ENCODE measurements around the gene TAMALIN.
A peak's percentile ranks its signal among the peaks of the same experiment; 100 is the strongest.
"Not testable (repeated sequence)": the region's sequence is repeated elsewhere in the genome, so short reads cannot be mapped to it uniquely, and the experiment has no call there.

Gene TAMALIN

DNA sequence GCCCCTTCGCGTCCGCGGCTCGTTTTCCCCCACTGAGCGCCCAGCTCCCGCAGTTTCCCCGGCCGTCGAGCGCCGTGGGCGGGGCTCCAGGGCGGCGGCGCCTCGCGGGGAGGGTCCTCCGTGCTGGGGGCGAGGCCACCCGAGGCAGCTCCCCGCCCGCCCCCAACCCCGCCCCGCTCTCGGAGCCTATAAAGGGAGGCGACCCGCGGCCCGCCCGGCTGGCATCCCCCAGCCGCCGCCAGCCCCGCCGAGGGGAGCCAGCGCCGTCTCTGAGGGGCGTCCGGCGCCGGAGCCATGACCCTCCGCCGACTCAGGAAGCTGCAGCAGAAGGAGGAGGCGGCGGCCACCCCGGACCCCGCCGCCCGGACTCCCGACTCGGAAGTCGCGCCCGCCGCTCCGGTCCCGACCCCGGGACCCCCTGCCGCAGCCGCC is at the start of gene TAMALIN:
Gene TAMALIN, plus strand, starts transcription at position 221 of the 432 bp plus-strand sequence. Its CDS starts 74 bp downstream, at position 295.
- DNase-seq (ENCODE audit: insufficient read length, low spot score) (no peak), FAIRE-seq (no peak)

DNA sequence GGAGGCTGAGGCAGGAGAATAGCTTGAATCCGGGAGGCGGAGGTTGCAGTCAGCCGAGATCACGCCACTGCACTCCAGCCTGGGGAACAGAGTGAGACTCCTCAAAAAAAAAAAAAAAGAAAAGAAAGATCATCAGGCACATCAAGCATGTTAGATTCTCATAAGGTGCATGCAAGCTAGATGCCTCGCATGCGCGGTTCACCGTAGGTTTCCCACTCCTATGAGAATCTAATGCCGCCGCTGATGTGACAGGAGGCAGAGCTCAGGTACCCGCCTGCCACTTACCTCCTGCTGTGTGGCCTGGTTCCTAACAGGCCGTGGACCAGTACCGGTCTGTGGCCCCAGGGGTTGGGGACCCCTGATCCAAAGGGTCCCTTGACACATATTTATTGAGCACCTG is 48.2 kb upstream of the TAMALIN start:
- FAIRE-seq (no peak), DNase-seq (ENCODE audit: insufficient read length, low spot score) (no peak)

DNA sequence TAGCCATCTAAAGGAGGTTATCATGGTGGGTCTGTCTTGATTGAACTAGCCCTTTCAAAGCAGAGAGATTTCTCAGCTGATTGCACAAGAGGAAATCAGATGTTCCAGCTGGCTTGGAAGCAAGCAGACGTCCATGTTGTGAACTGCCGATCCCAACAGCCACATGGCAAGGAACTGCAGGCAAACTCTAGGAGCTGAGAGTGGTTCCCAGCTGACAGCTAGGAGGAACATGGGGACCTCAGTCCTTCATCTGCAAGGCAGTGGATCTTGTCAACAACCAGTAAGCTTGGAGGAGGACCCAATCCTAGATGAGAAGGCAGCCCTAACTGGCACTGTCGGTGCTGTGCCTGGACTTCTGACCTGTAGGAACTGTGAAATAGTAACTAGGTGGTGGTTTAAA is 47.5 kb upstream of the TAMALIN start:
- no peak for DNase-seq (ENCODE audit: insufficient read length, low spot score)
- no peak for FAIRE-seq

DNA sequence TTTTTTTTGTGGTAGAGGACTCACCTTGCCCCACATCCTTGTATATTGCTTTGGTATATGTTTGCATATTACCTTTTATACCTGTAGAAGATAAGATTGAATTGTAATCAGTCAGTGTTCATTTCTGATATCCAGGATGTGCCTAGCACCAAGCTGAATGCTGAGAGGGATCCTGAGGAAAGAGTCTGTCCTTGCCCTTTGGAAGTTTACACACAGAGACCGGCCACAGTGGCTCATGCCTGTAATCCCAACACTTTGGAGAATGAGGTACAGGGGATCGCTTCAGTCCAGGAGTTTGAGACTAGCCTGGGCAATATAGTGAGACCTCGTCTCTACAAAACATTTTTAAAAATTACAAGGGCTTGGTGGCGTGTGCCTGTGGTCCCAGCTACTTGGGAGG is 46.8 kb upstream of the TAMALIN start:
- FAIRE-seq (no peak), DNase-seq (ENCODE audit: insufficient read length, low spot score) (no peak)

DNA sequence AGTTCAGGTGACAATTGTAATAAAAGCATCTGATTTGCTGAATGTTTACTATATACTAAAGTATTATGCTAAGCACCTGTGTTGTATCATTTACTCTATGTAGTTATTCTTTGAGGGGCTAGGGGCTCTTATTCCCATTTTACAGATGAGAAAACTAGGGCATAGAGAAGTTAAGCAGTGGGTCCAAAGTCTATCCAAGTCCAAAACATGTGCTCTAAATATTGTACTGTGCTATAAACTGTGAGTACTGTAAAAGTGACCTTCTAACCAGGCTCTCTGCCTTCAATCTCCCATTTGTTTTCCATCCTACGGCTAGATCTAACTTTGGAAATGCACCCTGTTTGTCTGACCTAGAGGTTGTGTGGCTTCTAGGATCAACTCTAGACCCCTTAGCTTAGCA is 46.3 kb upstream of the TAMALIN start:
- FAIRE-seq (no peak), DNase-seq (ENCODE audit: insufficient read length, low spot score) (no peak)

DNA sequence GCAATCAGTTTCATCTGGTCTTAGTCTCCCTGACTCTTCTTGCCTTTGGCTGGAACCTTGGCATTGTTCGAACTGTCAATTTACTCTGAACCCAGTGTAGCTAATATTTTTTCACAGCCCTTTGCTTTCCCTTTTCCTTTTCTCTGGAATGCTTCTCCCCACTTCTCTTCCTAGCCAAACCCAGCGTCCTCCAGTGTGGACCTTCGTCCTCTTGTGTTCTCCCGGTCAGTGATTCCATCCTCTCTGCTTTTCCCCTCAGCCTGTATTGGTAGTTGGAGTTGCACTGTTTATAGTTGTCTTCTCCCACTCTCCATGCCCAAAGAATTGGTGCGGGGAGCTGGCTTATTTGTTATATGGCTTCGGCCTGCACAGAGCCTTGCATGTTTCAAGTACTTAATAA is 45.9 kb upstream of the TAMALIN start:
- DNase-seq (ENCODE audit: insufficient read length, low spot score): no peak
- FAIRE-seq: no peak

DNA sequence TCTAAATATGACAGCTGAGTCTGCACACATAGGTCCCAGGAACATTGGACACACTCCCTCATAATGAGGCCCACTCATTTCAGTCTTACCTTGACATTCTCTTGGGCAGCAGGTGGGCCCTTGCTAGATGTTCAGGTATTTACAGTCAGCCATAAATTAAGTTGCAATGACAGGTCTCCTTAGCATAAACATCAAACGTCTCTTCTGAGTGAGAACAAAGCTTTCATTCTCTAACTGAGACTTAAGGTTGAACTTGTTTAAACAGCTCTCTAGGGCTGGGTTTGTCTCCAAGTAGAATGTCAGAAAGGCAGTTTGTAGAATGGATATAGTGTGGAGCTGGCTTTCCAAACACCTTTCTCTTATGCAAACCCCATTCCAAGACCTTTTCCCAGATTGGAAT is 44.9 kb upstream of the TAMALIN start:
- no peak for DNase-seq (ENCODE audit: insufficient read length, low spot score)
- FAIRE-seq: no peak

DNA sequence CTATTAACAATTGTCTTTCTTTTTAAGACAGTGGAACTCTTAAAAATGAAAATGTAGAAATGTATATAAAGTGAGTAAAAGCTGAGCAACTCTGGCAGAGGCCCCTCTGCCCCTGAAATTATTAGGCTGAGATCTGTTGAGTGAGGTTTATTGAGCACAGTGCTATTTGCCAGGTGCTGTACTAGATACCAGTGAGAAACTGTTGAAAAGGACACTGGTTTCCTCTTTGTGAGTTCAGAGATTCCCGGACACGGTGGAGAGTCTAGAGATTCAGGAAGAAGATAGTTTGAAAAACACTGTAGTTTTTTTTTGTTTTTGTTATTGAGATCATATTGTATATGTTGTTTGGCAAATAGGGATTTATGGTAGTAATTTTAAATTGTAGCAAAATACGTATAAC is 44.0 kb upstream of the TAMALIN start:
- FAIRE-seq (no peak), DNase-seq (ENCODE audit: insufficient read length, low spot score) (no peak)

DNA sequence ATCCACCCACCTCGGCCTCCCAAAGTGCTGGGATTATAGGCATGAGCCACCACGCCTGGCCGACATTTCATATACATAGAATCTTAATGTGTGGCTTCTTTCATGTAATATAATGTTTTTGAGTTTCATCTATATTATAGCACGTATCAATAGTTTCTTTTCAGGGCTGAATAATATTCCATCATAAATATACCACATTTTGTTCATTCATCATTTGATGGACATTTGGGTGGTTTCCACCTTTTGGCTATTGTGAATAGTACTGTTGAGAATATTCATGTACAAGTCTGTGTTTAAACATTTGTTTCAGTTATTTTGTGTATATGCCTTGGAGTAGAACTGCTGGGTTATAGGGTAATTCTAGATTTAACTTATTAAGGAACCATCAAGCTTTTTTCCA is 43.3 kb upstream of the TAMALIN start:
- FAIRE-seq (no peak), DNase-seq (ENCODE audit: insufficient read length, low spot score) (no peak)

DNA sequence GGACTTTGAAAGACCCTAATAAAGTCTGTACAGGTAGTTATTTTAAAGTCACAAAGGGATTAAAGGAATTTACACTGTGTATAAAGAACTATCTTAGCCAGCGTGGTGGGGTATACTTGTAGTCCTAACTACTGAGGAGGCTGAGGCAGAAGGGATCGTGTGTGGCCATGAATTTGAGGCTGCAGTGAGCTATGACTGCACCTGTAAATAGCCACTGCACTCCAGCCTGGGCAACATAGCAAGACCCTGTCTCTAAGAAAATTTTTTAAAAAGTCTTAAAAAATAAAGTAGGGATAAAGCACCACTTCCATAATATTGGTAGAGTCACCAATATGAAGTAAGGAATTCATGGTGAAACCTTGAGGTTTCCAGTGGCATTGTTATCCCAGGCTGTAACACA is 37.1 kb upstream of the TAMALIN start:
- no peak for DNase-seq (ENCODE audit: insufficient read length, low spot score)
- no peak for FAIRE-seq

DNA sequence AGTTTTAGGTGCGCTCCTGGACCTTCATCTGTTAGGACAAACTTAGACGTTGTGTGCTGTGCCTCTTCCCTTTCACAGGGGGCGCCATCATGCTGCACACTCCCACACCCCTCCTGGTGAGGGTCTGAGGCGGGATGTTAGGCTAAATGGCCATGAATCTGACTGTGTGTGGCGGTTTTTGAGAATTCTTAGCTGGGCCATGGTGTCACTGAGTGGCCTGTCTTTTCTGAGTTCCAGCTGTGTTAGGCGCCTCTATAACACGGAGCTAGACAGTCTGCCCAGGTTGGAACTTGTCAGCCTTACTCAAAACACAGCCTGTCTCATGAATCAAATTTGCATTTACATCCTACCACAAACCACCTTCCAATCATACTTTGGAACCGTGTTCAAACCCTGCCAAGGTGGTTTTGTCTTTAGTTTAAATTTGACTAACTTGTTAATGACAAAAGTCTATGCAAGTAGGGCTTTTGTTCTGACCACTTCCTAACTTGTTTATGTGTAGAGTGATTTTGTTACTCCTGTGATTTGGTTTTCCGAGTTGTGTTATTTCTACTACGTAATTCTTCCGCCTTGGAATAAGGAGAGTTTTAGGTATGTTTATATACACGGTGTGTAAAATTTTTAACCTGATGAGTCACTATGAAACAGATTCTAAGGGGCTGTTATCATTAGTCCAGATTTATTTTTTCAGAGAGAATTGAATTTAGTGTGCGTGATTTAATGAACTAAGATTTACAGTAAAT is 35.7 kb upstream of the TAMALIN start:
- FAIRE-seq (peak; percentile 80), DNase-seq (ENCODE audit: insufficient read length, low spot score) (peak; percentile 58)

DNA sequence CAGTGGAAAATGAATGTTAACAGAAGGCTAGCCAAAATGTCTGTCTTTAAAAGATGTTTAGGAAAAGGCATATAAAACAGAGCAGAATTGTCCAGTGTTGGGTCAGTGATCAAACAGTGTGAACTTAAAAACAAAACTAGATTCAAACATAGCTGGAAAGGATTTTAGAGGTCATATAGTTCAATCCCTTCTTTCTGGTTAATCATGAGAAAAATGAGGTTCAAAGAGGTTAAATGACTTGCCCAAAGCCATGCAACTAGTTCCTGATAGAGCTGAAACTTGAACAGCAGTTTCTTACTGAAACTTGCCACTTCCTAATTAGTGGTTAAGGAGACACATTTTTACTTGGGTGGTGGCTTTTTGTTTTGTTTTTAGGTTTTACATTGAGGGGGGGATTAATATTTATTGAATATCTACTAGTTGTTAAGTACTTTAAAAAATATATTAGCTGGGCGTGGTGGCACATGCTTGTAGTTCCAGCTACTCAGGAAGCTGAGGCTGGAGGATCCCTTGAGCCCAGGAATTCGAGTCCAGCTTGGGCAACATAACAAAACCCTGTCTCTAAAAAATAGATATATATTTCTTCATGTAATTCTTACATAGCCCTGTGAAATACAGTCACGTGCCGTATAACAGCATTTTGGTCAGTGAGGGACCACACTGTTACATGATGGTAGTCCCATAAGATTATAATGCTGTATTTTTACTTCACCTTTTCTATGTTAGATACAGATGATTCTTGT is 34.9 kb upstream of the TAMALIN start:
- DNase-seq (ENCODE audit: insufficient read length, low spot score): no peak
- peak; percentile 68 for FAIRE-seq

DNA sequence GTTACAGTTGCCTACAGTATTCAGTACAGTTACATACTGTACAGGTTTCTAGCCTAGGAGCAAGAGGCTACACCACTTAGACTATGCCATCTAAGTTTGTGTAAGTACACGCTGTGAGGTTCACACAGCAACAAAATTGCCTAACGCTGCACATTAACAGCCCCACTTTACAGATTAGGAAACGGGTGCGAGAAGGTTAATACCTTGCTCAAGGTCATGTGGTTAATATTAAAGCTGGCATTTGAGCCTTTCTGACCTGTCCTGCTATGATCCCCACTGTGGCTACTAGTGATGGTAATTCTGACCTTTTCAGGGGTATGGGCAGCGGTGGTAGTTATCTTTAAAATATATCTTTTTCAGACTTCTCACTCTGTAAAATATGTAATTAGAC is 34.3 kb upstream of the TAMALIN start:
- no peak for DNase-seq (ENCODE audit: insufficient read length, low spot score)
- FAIRE-seq: no peak

DNA sequence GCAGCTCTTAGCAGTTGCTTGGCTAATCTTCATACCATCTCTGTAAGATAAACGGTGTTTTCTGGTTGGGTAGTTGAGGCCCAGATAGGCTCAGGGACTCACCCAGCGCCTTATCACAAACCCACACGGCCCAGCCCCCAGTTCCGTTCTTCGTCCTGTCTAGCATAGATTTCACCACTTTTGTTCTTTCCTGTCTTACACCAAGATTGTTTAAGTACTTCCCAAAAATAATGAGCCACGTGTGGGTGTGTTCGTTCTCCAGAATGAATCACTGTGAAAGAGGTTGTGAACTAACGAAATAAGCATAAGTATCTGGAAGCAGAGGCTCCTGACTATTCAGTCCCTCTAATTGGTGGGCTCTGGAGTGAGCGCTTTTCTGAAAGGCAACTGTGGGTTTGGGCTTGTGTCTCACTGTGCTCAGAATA is 33.9 kb upstream of the TAMALIN start:
- FAIRE-seq (no peak), DNase-seq (ENCODE audit: insufficient read length, low spot score) (no peak)

DNA sequence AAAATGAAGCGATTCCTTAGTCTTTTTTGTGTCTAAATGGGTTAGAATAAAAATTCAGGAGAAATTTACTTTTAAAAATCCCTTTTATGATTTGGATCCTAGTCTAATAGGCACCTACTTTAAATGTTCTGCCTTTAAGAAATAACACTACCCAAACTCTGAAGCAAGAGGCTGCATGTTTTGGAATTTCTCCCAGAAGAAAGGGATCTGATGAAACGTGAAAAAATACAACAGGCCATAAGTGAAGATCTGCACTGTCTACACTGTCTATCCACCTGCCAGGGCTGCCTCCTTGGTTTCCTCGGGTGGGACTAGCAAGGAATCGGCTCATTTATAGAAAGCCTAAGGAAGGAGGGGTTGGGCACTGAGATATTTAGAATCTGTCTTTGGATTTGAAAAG is 33.2 kb upstream of the TAMALIN start:
- DNase-seq (ENCODE audit: insufficient read length, low spot score) (no peak), FAIRE-seq (no peak)

DNA sequence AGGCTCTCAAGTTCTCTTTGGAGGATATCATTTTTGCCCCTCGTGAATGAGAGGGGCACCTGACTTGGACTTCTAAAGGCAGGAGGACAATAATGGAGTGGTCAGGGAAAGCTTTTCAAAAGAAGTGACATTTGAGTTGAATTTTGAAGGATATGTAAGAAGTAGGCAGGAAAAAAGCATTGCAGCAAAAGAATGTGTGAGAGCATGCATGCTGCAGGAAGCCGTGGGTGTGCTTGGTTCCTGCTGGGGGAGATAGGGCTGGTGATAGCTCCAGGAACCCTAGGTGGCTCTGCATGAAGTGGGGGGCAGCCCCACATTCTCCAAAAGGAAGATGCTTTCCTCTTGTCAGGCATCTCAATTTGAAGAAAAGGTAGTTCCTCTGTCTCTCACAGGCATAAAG is 32.1 kb upstream of the TAMALIN start:
- no peak for DNase-seq (ENCODE audit: insufficient read length, low spot score)
- no peak for FAIRE-seq

DNA sequence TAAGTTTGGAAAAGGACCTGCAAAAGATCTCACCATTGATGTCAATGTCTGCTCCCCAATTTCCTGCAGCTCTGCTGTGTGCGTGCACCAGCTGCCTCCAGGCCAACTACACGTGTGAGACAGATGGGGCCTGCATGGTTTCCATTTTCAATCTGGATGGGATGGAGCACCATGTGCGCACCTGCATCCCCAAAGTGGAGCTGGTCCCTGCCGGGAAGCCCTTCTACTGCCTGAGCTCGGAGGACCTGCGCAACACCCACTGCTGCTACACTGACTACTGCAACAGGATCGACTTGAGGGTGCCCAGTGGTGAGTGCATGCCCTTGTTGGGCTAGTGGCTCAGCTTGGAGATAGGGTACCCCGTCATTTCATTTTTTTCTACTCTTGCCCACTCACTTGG is 31.6 kb upstream of the TAMALIN start:
- no peak for DNase-seq (ENCODE audit: insufficient read length, low spot score)
- FAIRE-seq: no peak

DNA sequence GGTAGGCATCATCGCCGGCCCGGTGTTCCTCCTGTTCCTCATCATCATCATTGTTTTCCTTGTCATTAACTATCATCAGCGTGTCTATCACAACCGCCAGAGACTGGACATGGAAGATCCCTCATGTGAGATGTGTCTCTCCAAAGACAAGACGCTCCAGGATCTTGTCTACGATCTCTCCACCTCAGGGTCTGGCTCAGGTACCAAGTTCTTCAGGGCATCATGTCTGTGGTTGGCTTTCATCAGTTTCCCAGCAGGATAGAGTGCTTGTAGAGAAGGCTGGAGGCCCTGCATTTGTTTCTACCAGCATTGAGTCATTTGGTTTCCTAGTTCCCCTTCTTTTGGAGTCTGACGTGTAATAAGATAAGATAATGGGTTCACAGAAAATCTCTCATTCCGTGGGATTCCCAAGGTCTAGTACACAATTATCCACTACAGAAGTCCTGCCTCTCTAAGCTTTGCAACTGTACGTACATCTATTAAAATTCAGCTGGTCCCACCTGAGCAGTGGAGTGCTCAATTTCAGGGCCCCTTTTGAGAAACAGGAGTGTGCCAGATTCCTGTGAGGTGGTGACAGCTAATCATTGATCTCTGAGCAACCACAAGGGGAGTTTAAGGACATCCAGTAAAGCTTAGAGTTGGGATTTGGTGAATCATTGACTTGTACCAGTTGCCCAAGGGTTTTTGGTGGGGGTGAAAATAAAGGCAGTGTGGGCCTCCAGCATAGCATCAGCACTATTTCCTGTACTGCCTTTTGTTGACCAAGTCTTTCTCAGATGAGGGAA is 30.2 kb upstream of the TAMALIN start:
- FAIRE-seq: no peak
- no peak for DNase-seq (ENCODE audit: insufficient read length, low spot score)

DNA sequence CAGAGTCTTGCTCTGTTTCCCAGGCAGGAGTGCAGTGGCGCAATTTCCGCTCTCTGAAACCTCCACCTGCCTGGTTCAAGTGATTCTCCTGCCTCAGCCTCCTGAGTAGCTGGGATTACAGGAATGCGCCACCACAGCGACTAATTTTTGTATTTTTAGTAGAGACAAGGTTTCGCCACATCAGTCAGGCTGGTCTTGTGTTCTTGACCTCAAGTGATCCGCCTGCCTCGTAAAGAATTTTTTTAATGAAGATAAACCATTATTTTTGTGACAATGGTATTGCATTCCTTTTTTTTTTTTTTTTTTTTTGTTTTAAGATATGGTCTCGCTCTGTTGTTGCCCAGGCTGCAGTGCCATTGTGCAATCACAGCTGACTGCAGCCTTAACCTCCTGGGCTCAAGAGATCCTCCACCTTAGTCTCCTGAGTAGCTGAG is 29.4 kb upstream of the TAMALIN start:
- DNase-seq (ENCODE audit: insufficient read length, low spot score) (no peak), FAIRE-seq (no peak)

DNA sequence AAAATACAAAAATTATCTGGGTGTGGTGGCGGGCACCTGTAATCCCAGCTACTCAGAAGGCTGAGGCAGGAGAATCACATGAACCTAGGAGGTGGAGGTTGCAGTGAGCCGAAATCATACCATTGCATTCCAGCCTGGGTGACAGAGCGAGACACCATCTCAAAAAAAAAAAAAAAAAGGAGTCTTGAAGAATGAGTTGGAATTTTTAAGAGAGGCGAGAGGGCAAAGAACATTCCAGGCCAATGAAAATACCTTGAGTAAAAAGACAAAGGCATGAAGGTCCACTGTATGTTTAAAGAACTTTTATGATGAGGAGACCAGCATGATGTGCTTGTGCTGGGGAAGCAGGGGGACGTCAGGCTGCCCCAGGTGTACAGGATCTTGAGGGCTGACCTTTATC is 27.4 kb upstream of the TAMALIN start:
- FAIRE-seq; DNase-seq (ENCODE audit: insufficient read length, low spot score): not testable (repeated sequence)

DNA sequence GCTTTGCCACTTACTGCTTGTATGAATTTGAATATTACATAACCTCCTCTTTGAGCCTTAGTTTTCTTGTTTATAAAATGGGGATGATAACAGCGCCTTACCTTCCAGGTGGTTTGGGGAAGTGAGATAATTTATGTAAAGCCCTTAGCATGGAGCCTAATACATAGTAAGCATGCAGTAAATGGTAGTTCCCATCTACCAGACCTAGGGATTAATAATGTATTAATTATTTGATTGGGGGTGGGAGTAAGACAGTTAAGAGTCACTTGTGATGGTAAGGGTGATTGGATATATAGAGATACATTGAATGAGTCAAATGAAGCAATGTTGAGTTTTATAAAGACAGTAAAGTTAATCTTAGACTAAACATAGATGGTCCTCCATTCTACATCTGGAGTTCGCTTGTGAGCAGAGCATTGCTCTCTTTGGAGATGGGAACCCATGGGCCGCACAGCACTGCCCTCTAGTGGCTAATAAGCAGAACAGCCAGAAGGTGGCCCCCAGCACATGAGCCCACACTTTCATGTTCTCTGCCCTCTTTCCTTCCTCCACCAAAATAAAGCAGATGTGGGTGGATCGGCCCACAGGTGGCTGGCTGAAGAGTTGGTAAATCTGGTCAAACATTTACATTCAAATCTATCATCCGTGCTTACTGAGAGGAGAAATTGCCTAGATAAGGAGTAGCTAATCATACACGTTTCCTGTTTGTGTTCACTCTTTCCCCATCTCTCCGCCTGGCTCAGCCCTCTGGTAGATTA is 26.5 kb upstream of the TAMALIN start:
- FAIRE-seq (peak; percentile 84), DNase-seq (ENCODE audit: insufficient read length, low spot score) (peak; percentile 72)
